ENCODE data around the gene PACSIN1. TPM values are rescaled to one million over a fixed set of nuclear protein-coding genes. Genes with fewer than 3 reads are reported as not detected.

PACSIN1 gene
- total RNA-seq, 3 donors from 2014 or later (not counting 1 experiment from before 2014, with no cell fraction given), result 2.2 to 6.6 (median 3.9) TPM

DNA sequence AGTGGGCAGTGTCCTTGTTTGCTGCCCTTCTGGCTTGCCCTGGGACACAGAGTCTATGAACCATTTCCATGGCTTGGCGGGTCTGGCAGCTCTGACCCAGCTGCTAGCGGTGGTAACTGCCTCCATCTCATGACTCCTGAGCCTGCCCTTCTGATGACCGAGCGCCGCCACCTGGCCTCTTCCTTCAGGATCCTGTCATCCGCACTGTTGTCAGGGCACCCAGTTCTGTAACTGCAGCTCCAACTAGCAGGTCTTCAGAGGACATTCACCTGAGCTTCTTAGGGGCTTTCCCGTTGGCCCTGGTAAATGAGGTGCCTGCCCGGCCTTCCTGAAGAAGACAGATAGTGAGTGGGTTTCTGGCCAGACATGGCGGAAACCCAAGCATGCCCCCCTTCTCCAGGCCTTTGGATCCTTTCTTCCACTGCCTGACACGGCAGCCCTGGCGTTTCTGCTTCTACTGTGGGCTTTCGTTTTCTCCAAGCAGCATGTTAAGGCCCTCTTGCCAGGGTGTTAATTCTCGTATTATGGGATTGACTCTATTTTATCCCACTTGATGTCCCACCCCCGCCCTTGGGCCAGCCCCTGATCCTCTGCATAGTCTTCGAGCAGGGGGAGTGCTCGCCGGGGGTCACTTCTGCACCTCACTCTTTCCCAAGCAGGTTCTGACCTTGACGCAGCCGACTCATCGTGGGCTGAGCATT, 24.7 kb downstream of the PACSIN1 start:
- ATAC-seq (no peak), DNase-seq (no peak)
- no peaks in the 10 kb centered on the region for H3K27me3 ChIP-seq (ENCODE audit: control insufficient read depth, insufficient read depth, low read length)
- H3K36me3 ChIP-seq (ENCODE audit: control insufficient read depth, insufficient read depth, low read length), result no peaks in the 10 kb centered on the region
- Mint-ChIP-seq H3K9me3 (no peaks in the 10 kb centered on the region), H3K36me3 (no peaks in the 10 kb centered on the region), H3K4me3 (no peak overlapping the region), H3K4me1 (peaks cover 13 to 18% of the 10 kb centered on the region in 2 donors), H3K27ac (no peak overlapping the region), H3K27me3 (ENCODE audit: low read depth in 2 of 2) (no peaks in the 10 kb centered on the region)
- H3K4me1 ChIP-seq (ENCODE audit: control insufficient read depth, insufficient read depth, low read length), result peaks cover 42% of the 10 kb centered on the region
- no peak overlapping the region for H3K27ac ChIP-seq (ENCODE audit: low read length)
- H3K4me3 ChIP-seq (ENCODE audit: low read length), result no peak overlapping the region
- 88% methylated on average over 20 of the region's 20 CpGs for WGBS (ENCODE audit: insufficient coverage)
- TF ChIP-seq CTCF (IDR thresholded peaks at IDR 0.05), result no peak
- H3K9me3 ChIP-seq (ENCODE audit: control insufficient read depth, insufficient read depth, low read length), result no peaks in the 10 kb centered on the region
- intact Hi-C loops (cut with micrococcal nuclease), result no loop called here

DNA sequence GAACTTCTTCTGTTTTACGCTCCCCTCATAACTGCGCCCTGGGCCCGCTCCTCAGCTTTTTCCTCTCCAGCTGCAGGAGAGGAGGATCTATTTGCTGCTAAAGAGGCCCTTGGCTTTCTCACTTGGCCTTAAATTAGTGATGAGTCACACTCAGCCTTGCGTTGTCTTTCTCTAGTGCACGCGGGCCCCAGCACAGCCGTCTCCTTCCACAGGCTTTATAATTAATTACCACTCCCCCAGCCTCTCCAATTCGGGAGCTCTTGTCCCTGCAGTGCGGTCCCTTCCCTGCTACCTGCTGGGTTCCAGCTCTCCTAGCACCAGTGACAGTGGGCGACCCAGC, 25.2 kb downstream of the PACSIN1 start:
- no peak overlapping the region for H3K4me3 ChIP-seq (ENCODE audit: low read length)
- WGBS (ENCODE audit: insufficient coverage), result 55% methylated on average over 10 of the region's 10 CpGs
- H3K27me3 ChIP-seq (ENCODE audit: control insufficient read depth, insufficient read depth, low read length), result no peaks in the 10 kb centered on the region
- no peaks in the 10 kb centered on the region for H3K36me3 ChIP-seq (ENCODE audit: control insufficient read depth, insufficient read depth, low read length)
- Mint-ChIP-seq H3K9me3 (no peaks in the 10 kb centered on the region), H3K27ac (no peak overlapping the region), H3K4me1 (peaks cover 8 to 13% of the 10 kb centered on the region in 2 donors), H3K36me3 (no peaks in the 10 kb centered on the region), H3K4me3 (no peak overlapping the region), H3K27me3 (ENCODE audit: low read depth in 2 of 2) (no peaks in the 10 kb centered on the region)
- H3K4me1 ChIP-seq (ENCODE audit: control insufficient read depth, insufficient read depth, low read length), result peaks cover 37% of the 10 kb centered on the region
- no peak overlapping the region for H3K27ac ChIP-seq (ENCODE audit: low read length)
- no peak for DNase-seq
- intact Hi-C loops (cut with micrococcal nuclease), result no loop called here
- TF ChIP-seq CTCF (IDR thresholded peaks at IDR 0.05), result no peak
- ATAC-seq, result no peak
- H3K9me3 ChIP-seq (ENCODE audit: control insufficient read depth, insufficient read depth, low read length), result no peaks in the 10 kb centered on the region

GRCh38 chr6:34493344-34493743, 27.5 kb downstream of the PACSIN1 start:
- no peak for TF ChIP-seq CTCF (IDR thresholded peaks at IDR 0.05)
- Histone ChIP-seq H3K4me3 (ENCODE audit: low read length) (no peak overlapping the region), H3K4me1 (ENCODE audit: control insufficient read depth, insufficient read depth, low read length) (peaks cover 14% of the 10 kb centered on the region), H3K9me3 (ENCODE audit: control insufficient read depth, insufficient read depth, low read length) (no peaks in the 10 kb centered on the region), H3K27me3 (ENCODE audit: control insufficient read depth, insufficient read depth, low read length) (no peaks in the 10 kb centered on the region), H3K27ac (ENCODE audit: low read length) (no peak overlapping the region), H3K36me3 (ENCODE audit: control insufficient read depth, insufficient read depth, low read length) (no peaks in the 10 kb centered on the region)
- H3K9me3 Mint-ChIP-seq, result no peaks in the 10 kb centered on the region
- H3K4me3 Mint-ChIP-seq, result no peak overlapping the region
- no peaks in the 10 kb centered on the region for H3K27me3 Mint-ChIP-seq (ENCODE audit: low read depth in 2 of 2)
- no peaks in the 10 kb centered on the region for H3K36me3 Mint-ChIP-seq
- no peak overlapping the region for H3K27ac Mint-ChIP-seq
- ATAC-seq (no peak), DNase-seq (no peak)
- H3K4me1 Mint-ChIP-seq, result no peaks in the 10 kb centered on the region
- intact Hi-C loops (cut with micrococcal nuclease), result no loop called here
- 95% methylated on average over 4 of the region's 4 CpGs for WGBS (ENCODE audit: insufficient coverage)

DNA sequence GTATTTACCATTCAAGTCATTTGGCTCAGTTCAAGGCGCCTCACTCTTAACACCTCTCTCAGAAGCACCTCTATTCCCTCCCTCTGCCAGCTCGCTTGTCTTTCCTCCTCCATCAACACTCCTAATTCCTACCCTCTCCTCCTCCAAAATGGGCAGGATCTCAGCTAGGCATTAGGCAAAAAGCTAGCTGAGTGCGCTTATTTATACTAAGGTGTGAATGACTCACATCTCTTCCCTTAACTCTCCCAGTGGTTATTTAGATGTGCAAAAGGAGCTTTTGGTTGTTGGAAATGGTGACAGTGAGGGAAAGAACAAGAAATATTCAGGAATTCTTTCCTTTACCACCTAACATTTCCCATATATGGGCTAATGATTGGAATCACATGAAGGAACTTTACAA, 29.1 kb downstream of the PACSIN1 start:
- Mint-ChIP-seq H3K4me3 (no peak overlapping the region), H3K9me3 (no peaks in the 10 kb centered on the region), H3K27me3 (ENCODE audit: low read depth in 2 of 2) (no peaks in the 10 kb centered on the region), H3K36me3 (no peaks in the 10 kb centered on the region), H3K4me1 (no peaks in the 10 kb centered on the region), H3K27ac (no peak overlapping the region)
- WGBS (ENCODE audit: insufficient coverage), result 88% methylated on average over 2 of the region's 3 CpGs
- Histone ChIP-seq H3K27me3 (ENCODE audit: control insufficient read depth, insufficient read depth, low read length) (no peaks in the 10 kb centered on the region), H3K9me3 (ENCODE audit: control insufficient read depth, insufficient read depth, low read length) (no peaks in the 10 kb centered on the region), H3K4me3 (ENCODE audit: low read length) (no peak overlapping the region), H3K36me3 (ENCODE audit: control insufficient read depth, insufficient read depth, low read length) (no peaks in the 10 kb centered on the region), H3K4me1 (ENCODE audit: control insufficient read depth, insufficient read depth, low read length) (no peaks in the 10 kb centered on the region), H3K27ac (ENCODE audit: low read length) (no peak overlapping the region)
- no peak for DNase-seq
- ATAC-seq, result no peak
- TF ChIP-seq CTCF (IDR thresholded peaks at IDR 0.05), result no peak
- intact Hi-C loops (cut with micrococcal nuclease), result no loop called here
